Fibroblast of upper back skin (primary cell): ENCODE measurements around the gene ERLEC1.
"Not testable (repeated sequence)": the region's sequence is repeated elsewhere in the genome, so short reads cannot be mapped to it uniquely, and the experiment has no call there.

ENCODE experiments used
- DNase-seq: peaks from one replicate; pipeline ENCODE4 v3.0.0-alpha.2; 2013

ERLEC1 gene, protein sequence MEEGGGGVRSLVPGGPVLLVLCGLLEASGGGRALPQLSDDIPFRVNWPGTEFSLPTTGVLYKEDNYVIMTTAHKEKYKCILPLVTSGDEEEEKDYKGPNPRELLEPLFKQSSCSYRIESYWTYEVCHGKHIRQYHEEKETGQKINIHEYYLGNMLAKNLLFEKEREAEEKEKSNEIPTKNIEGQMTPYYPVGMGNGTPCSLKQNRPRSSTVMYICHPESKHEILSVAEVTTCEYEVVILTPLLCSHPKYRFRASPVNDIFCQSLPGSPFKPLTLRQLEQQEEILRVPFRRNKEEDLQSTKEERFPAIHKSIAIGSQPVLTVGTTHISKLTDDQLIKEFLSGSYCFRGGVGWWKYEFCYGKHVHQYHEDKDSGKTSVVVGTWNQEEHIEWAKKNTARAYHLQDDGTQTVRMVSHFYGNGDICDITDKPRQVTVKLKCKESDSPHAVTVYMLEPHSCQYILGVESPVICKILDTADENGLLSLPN

DNA sequence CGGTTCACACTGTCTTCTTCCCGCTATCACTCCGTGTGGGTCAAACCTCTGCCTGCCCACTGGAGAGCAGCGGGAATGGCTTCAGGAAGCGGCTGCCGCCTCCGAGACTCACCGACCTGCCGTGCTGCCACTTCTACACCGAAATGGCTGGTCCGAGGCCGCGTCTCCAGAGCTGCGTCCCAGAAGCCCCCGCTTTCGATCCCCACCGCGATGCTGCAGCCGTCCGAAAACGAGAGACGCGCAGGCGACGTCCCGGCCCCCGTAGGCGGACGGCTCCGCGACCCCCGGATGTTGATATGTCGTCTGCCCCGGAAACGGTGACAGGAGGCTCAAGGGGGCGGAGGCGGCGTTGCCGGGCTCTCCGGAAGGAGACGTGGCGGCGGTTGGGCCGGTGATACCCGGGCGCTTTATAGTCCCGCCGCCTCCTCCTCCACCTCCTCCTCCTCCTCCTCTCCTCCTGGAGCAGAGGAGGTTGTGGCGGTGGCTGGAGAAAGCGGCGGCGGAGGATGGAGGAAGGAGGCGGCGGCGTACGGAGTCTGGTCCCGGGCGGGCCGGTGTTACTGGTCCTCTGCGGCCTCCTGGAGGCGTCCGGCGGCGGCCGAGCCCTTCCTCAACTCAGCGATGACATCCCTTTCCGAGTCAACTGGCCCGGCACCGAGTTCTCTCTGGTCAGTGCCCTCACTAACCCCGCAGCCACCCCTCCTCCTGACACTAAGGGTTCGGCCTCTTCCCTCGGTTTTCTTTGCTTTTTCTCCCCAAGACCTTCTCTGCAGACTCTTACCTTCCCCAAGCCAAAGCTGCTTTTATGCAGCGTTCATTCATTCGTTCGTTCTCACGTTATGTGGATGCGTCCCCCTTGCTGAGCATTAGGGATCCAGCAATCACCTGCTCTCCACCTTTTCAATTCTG, at the start of gene ERLEC1, which contains the start of gene ASB3:
ERLEC1 (plus strand) TSS at position 340 of the 909 bp plus-strand sequence; CDS start at position 507, 167 bp downstream.
ASB3 (minus strand) TSS at position 249 of the 909 bp plus-strand sequence. CDS start 21,381 bp downstream, outside the sequence.
- peak; percentile 90 for DNase-seq

DNA sequence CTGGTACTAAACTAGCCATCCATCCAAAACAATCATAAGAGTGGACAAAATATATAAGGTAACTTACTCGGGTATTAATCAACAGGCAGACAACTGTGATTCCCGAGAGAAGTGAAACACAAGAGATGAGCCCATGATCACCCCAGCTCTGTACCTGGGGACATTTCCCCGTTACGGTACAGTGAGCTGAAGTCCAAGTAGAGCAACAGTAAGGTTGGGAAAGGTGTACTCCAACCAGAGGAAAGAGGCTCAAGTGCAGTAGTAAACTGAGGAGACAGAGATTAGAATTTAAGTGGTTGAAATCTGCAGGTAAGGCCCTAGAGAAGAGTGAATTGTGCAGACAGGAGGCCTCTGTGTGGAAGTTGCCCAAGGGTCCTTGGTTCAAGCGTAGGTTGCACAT, 49.8 kb upstream of the ERLEC1 start:
- no peak for DNase-seq

DNA sequence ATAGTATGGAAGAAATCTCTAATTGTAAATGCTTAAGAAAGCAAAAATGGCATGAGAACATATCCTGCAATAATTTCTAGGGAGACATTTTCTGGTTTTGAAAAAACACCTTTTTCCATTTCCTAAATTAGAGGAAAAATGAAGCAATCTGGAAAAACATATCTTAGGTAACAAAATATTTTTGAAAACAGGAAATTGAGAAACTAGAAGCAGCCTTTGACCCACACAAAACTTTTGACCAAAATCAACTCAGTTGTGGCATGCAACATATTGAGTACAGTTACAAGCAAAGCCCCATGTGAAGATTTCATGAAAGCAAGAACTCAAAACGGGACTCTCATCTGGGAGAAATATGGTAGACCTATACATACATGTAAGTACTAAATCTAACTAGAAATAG, 47.8 kb upstream of the ERLEC1 start:
- DNase-seq: no peak

DNA sequence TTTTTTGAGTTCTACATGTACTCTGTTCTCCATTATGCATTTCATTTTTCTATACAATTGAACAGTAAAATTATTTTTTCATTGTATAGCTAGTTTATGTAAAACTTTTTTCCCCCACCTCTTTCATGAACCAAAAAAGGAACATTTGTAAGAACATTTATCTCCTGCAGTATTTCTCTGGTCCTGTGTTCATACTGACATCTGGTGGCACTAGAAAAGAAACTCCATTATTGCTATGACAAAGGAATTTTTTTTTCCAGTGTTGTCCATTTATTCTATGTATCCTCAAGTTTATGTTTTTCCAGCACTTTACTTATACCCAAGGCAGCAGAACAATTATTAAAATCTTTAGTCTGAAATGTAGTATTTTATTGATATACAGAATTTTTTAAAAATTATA, 46.7 kb upstream of the ERLEC1 start:
- peak; percentile 52 for DNase-seq

DNA sequence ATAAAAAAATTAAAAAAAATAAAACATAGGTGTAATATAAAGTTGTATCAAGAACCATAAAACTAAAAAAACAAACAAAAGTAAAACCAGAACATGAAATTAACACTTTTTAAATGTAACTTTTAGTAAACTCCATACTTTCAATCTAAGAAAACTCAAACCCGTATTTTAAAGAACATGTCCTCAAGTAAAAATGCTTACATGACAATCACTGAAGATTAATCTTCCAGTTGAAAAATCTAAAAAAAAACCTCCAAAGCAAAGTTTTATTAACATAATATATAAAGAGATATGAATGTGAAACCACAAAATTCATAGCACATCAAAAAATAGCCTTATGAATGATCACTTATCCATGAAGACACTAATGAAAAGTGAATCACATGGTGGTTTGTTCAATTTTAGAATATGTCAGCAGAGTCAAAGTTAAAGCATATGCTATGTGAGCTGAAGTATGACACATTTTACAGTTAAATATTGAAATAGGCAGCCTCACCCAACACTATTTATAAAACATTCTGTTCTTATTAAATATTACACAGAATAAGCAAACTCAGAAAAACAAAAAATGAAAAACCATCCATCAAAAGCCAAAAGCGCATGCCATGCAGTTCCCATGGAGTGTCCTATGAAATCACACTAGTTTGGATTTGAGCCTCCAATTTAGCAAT, 42.3 kb upstream of the ERLEC1 start:
- DNase-seq: peak; percentile 22

DNA sequence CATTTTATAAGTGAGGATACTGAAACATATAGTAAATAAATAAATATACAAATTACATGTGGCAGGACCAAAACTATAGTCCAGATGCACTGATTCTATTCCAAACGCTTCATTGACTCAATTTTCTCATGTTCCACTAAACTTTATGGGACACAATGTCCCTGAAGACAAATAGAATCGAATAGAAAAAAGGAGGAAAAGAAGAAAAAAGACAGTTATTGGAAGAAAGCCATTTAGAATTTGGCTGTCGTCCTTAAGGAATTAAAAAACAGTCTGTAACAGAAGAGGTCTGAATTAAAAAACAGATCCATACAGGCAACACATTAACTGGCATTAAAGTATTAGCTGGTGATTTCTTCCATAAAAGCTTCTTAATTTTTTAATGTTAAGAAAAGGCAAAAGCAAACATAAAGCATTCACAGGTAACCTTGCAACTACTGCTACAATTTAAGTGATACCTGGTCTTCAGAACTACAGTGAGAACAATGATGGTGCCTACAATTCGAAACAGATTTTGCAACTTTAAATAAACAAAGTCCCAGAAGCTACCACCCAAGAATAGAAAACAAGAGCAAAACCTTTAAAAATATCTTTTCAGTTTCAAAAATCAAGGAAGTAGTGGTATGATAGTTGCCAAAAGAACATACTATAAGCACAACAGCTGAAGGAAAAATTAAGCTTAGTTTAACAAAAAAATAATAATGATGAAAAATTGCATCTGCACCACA, 36.6 kb upstream of the ERLEC1 start:
- DNase-seq: no peak

DNA sequence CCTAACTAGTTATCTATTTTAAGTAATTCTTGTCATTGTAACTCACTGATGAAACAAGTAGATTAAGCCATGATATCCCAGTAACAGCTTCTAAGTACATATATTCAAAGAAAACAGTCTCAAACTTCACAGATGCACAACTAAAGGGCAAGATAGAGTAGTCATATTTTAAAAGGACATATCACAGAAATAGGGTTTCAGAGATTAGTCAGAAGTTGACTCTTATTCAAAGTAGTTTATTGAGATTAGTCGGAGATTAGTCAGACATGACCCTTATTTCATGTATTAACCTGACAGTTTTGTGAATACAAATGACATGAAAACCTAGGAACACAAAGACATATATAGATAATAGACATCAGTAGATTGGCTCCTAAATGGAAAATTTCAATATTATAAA, 35.1 kb upstream of the ERLEC1 start:
- peak; percentile 34 for DNase-seq

DNA sequence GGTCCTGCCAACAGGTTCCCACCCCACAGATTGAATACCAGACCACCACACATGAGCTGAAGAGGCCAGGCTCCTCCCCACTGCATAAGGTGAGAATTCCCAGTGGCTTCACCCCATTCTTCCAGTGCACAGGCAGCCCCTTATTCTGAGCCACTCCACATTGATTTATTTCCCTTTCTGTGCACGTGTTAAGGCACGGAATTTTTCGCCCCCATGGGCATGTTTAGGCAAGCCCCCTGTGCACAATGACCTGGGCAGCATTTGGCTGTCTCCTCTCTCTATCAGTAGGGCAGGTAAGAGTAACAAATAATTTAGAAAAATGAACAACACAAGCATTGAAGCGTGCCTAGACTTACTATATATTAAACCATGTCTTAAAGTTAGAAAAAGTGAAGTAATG, 34.5 kb upstream of the ERLEC1 start:
- DNase-seq: no peak

DNA sequence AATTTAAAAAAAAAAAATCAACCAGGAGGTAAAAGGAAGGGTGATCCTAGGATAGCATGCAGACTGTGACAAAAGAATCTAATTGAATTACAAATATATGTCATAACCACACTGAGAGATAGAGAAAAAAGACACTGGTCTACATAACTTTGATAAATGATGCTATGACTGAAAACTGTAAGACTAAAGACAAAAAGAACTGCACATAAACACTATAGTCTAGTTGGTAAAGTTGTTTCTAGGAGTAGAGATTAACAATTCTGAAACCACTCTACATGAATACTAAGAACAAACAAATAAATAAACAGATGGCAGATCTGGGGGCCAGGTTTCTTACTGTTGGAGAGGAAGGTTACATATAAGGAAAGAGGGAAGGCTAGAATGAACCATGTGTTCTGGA, 33.8 kb upstream of the ERLEC1 start:
- DNase-seq: no peak

DNA sequence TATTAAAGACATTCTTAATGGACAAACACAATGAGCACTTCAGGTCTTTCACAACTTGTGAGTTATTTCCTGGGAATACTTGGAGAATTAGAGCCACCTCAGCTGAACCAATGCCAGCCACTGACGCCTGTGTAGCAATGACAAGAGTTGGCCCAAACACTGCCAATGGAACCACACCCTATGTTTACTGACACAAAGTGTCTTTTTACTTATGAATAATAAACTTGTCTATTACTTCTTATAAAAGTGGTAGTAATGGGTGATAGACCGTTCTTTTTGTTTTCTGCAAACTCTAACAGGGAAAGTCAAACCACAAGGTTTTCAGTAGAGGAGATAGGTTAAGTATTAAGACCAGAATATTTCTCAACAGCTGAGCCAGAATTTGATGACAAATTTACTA, 31.7 kb upstream of the ERLEC1 start:
- DNase-seq: no peak

DNA sequence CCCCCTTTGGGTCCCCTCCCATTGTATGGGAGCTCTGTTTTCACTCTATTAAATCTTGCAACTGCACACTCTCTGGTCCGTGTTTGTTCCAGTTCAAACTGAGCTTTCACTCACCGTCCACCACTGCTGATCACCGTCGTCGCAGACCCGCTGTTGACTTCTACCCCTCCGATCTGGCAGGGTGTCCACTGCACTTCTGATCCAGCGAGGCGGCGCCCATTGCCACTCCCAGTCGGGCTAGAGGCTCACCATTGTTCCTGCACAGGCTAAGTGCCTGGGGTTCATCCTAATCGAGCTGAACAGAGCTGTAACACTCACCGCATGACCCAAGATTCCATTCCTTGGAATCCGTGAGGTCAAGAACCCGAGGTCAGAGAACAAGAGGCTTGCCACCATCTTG, 30.2 kb upstream of the ERLEC1 start:
- DNase-seq: no peak

DNA sequence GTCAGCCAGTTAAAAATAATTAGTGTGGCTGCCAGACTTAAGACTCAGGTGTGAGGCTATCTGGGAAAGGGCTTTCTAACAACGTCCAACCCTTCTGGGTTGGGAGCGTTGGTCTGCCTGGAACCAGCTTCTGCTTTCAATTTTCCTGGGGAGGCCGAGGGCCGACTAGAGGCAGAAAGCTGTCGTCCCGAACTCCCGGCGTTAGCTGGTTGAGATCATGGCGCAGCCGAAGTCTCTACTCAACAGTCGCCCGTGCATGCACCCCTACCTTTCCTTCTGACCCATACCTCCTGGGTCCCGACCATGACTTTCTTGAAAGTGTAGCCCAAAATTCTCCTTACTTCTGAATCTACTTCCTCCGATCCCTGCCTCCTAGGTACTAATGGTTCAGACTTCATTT, 29.6 kb upstream of the ERLEC1 start:
- DNase-seq: not testable (repeated sequence)

DNA sequence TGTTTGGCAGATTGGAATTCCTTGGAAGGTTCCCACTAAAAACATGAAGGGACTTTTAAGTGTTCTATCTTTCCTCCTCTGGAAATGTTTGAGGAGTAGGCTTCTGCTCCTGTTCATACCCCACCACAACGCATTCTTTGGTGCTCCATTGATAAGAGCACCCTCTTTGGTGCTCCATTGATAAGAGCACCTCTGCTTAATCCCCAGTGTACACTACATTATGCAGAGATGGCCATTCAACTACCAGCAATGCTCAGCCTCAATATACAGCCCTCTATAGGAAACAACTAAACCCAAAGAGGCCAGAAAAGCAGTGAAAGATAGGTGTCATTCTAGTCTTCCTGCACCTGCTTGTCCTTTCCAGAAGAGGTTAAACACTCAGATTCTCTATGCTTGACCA, 21.1 kb upstream of the ERLEC1 start:
- no peak for DNase-seq

DNA sequence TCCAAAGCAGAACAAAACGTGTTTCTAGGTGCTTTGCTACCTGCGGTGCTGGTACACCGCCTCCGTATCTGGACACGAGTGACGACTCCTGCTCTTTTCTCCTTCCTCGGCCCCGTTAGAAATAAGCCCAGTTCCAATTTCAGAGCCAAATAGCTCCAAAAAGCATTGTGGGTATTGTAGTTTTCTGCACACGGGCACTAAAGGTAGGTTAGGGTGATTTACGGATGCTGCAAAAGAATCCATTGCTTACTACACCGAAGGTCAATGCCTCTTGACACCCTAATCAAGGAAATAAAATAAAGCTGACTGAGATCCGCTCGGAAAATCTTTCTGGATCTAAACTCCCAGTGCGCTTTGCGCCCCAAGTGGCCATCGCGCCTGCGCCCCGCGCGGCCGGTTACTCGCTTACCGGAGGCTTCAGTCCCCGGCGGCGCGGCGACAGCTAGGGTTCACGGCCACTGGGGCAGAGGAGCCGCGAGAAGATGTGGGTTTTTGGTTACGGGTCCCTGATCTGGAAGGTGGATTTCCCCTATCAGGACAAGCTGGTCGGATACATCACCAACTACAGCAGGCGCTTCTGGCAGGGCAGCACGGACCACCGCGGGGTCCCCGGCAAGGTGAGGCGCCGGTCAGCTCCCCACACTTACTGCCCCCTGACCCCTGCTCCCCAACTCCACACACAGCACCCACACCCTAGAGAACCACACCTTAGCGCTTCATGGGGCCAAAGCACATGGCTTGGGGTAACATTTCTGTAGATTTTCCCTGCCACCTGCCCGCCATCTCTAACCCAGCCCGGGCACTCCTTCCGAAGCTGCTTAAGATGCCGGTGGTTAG, 19.2 kb upstream of the ERLEC1 start, which contains the start of gene CHAC2:
CHAC2 (plus strand) TSS at position 400 of the 837 bp plus-strand sequence; CDS start at position 483, 83 bp downstream.
- DNase-seq: peak; percentile 73

DNA sequence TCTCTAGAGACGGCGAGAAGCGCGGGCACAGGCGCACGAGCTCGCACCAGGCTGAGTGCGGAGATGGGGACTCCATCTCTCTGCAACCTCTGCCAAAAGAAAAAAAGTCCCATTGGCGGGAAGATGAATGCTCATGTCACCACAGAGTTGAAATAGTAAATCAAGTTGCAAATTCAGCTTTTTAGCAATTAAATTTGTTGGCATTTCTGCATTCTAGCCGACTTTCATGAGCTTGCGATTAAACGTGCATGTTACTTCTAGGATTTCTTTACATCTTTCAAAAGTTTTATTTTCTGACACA, 18.7 kb upstream of the ERLEC1 start:
- DNase-seq: no peak

DNA sequence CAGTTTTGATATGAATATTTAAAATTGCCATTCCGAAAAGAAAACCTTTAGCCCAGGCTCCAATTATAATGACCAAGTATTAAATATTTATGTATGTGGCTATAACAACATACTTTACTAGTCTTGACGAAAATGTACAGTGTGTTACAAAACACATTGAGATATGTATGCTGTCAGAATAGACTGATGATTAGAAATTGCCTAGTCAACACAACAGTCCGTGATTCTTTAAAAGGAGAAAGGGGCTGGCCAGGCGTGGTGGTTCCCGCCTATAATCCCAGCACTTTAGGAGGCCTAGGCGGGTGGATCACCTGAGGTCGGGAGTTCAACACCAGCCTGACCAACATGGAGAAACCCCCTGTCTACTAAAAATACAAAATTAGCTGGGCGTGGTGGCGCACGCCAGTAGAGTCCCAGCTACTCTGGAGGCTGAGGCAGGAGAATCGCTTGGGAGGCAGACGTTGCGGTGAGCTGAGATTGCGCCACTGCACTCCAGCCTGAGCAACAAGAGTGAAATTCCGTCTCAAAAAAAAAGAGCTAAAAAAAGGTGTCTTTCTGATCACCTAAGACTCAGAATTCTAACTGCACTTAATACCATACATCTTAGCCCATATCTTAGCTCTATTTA, 17.4 kb upstream of the ERLEC1 start:
- DNase-seq: no peak

DNA sequence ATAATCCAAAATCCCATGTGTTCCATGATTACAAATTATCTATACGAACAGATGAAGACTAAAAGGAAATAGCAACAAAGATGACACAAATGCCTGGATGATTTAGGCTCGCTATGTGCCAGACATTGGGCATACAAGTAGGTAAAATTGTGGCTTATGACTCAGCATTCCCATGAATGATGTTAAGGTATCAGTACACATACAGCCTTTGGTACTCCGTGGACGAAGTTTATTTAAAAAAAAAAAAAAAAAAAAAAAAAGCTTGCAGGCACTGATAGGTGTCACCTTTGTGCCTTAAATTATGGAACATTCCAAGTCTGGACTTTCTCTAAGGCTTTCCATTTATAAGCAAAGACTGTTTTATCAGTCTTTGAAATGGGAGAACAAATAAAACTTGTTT, 16.6 kb upstream of the ERLEC1 start:
- no peak for DNase-seq

DNA sequence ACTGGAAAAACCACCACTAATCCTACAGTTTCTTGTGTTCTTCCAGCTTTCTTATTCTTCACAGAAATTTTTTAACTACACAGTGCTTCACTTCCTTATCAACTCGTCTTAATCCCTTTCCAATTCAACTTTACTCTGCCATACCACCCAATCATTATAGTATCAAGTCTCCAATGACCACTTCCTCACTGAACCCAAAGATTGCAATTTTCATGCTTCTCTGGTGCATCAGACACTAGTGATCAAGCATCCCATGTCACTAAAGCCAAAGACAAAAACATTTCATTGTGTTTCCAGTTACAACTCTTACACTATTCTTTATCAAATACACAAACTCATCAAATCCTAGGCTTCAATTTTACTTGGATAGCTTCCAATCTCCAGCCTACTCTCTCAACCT, 9.7 kb upstream of the ERLEC1 start:
- no peak for DNase-seq

DNA sequence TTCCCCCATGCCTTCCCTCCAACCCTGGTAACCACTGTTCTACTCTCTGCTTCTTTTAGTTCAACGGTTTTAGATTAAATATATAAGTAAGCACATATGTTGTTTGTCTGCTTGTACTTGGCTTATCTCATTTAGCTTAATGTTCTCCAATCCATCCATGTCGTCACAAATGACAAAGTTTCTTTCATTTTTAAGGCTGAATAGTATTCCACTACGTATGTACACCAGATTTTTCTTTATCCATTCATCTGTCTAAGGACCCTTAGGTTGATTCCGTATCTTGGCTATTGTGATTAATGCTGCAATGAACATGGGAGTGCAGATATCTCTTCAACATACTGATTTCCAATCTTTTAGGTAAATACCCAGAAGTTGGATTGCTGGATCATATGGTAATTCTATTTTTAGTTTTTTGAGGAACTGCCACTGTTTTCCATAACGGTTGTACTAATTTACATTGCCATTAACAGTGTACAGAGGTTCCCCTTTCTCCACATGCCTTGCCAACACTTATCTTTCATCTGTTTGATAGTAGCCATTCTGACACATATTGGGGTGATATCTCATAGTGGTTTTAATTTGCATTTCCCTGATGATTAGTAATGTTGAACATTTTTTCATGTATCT, 8.2 kb upstream of the ERLEC1 start:
- DNase-seq: no peak

DNA sequence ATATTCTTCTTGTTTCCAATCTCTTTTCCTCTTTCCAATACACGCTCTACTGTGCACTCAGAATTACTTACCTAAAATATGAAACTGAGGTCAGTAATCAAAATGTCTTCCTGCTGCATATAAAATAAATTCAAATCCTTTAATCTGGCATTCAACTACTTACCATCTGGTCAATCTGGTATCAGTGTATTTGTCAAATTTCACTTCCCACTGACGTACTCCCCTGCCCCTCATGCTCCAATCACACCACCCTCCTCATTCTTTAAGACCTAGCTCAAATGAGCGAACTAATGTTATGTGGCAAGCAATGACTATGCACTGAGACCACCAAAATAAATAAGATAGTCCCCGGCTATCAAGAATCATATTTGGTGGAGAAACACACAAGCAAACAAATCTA, 6.8 kb upstream of the ERLEC1 start:
- DNase-seq: no peak

DNA sequence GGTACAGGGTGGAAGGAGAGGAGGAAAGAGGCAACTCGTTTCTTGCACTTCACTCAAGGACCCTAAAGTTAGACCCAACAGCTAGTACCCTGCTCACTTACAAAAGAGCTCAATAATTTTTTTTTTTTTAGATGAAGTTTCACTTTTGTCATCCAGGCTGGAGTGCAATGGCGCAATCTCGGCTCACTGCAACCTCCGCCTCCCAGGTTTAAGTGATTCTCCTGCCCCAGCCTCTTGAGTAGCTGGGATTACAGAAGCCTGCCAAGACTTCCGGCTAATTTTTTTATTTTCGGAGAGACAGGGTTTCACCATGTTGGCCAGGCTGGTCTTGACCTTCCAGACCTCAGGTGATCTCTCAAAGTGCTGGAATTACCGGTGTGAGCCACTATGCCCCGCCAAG, 4.2 kb upstream of the ERLEC1 start:
- no peak for DNase-seq
